GM19099 (cell line): ENCODE data around the gene FMOD.

ENCODE experiments used
- POLR2A ChIP-seq: IDR thresholded peaks from 3 replicates; pipeline ENCODE4 v1.6.1; 2011; ENCODE audit warnings: low read depth; ENCODE audit not compliant: insufficient read length; ENCODE audit errors: extremely low read depth

Gene FMOD

GRCh38 chr1:203368624-203369451 lies 17.9 kb upstream of the FMOD start:
- no peak for TF ChIP-seq POLR2A

DNA sequence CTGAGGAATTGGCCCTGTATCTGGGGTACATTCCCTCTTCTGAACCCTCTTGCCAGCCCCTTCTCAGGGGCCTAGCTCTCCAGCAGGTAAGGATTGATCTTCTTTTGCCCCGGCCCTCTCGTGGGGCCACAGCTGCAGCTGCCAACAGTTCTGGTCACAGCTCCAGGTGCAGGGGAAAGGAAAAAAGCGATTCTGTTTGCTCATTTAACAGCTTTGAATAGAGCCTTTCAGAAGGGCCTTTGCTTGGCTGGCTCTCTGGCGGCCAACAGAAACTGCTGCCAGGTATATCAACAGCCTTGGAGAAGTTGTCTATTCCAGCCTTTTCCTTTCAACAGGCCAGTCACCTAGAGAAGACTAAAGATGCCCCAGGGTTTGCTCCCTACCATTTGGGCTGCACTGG lies 16.1 kb upstream of the FMOD start:
- no peak for TF ChIP-seq POLR2A

DNA sequence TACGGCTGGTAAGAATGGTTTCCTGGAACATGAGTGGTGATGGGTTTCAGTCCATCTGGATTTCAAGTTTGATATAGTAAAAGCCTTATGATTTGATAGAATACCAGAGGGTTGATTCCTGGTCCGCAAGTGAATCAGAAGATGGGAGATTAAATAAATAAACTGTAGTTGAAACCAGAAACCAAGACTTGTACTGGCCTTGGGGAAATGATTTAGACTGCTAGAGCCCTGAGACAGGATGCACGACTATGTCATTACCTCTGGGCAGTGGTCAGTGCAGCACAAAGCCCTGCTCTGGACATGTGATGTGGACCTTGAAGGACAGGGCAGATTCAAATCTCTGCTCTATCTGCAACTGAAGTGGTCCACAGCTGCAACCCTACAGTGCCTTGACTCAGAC lies 15.6 kb upstream of the FMOD start:
- TF ChIP-seq POLR2A, result no peak

DNA sequence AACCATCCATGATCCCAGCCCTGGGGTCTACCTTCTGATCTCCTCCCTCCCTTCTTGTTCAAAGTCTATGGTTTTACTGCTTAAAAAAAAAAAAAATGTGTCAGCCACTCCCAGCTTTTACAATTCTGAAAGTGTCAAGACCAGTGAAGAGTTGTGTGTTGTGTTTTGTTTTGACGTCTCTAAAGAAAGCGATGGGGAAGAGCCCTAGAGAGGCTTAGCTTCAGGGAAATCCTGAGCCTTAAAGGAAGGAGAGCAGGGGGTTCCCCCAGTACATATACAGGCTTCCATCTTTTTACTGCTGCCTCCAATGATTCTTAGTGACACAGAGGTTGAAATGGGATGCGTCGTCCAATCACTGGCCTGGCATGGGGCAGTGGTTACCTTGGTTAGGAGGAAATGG lies 13.9 kb upstream of the FMOD start:
- TF ChIP-seq POLR2A, result no peak

GRCh38 chr1:203364094-203364801 lies 13.3 kb upstream of the FMOD start:
- no peak for TF ChIP-seq POLR2A

DNA sequence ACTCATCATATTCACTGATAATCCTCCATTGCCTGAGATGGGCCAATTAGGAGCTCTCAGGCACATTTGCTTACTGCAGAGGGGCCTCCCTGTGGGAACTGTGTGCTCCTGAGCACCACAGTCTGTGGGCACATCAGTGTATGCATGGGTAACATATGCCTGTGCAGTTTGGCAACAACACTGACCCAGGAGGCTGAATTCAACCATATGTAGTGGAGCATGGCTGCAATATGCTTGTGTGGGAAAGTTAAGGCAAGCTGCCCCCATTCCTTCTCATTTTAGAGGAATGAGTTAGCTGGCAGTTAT lies 11.8 kb upstream of the FMOD start:
- no peak for TF ChIP-seq POLR2A

- no peak for TF ChIP-seq POLR2A
These were observed 11.2 kb upstream of the FMOD start for GRCh38 chr1:203361945-203362719.

- TF ChIP-seq POLR2A, result no peak
These were observed 9.7 kb upstream of the FMOD start for GRCh38 chr1:203360547-203361185.

GRCh38 chr1:203359010-203359571 lies 8.2 kb upstream of the FMOD start:
- TF ChIP-seq POLR2A, result no peak

DNA sequence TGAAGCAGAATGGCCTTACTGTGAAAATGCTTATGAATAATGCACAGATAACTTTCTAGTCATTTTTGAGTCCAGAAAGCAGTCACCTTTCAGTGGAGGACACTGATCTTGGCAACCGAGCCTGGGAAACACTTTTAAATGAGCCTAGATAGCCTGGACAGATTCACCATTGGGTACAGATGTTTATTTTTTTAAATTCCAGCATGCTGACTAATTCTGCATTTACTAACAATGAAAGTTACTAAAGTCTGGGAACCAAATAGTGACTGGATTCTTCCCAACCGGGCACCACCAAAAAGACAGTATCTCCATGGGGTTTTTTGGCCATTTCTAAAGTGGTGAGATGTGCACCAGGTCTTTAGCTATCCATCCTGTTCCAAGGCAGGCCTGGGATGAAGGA lies 3.3 kb upstream of the FMOD start:
- TF ChIP-seq POLR2A, result no peak

DNA sequence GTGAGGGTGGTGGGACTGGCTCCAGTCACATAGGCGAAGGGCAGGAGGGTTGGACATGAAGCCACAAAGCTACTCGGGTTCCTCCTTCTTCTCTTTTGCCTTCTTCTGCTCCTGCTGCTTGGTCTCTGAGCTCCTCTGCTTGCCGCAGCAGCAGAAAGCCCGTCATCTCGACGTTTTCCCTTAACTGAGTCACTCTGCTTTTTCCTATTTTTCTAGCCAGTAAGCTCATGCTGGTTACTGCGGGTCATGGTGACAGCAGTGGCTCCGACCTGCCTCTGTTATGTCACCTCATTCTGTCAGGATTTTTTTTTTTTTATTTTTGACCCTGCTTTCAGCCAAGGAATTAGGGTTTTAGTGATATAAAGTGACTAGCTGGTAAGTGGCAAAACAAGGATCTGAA lies 2.6 kb upstream of the FMOD start:
- TF ChIP-seq POLR2A, result no peak

DNA sequence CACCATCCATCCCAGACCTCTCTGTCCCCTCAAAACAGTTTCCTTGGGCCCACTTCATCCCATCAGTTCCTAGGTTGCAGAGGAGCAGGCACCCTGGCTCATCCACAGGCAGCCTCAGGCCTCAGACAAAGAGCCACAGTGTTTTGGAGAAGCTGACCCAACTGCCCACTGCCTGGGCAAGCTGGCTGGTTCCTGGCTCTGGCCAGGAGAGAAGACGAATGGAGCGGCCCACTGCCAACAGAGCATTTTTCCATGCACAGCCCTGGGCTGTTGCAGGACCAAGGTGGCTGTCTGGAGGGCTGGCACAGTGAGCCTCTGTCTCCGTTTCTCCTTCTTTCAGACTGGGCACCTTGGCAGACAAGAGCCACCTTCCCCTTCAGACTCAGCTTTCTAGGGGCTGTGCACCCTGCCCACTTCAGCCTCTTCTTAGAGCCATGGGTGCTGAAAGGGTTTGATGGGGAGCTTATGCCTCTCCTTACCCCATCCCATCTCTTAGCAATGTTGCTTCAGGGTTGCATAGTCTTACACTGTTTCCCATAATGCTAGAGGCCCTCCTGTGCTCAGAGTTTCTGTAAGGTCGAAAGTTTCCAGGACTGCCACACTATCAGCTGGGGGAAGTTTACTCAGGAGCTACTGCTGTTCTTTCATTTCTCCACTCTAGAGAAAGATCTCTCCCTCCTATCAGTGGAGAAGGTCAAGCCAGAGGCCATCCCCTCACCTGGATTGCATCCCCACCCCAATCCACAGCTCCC lies 973 bp downstream of the FMOD start:
- no peak for TF ChIP-seq POLR2A

DNA sequence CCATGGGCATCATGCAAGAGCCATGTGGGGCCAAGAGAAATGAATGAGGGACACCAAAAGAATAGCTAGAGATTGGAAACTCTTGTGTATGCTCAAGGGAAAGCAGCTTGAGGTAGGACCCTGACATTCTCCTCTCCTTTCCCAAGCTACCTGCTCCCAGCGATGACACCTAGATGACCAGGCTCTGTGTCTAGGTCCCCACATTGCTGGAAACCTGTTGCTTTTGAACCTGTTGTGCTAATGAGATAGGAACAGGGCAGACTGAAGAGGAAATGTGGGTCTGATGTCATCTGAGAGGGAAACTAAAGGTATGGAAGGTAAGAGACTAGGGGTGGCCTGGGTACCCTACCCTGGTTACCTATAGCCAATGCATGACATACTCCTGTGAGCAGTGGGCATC lies 1.8 kb downstream of the FMOD start:
- no peak for TF ChIP-seq POLR2A

GRCh38 chr1:203346769-203347102 lies 4.2 kb downstream of the FMOD start:
- no peak for TF ChIP-seq POLR2A
